T-cell (primary cell): ENCODE data around the gene NACAD. TPM values are rescaled to one million over a fixed set of nuclear protein-coding genes. Genes with fewer than 3 reads are reported as not detected.

ENCODE experiments used
- ATAC-seq, 4 experiments: fragments of 200-7000 bp in 3 of 4; fragments of 150-1000 bp in 1 of 4; cut with Tn5 transposase; replicated peaks in 1 of 4; 1 replicate in 3 of 4; 2 replicates in 1 of 4; pipeline ENCODE4 v1.10.0; 2021; ENCODE audit warnings: moderate library complexity in 3 of 4, mild to moderate bottlenecking in 2 of 4, moderate number of reproducible peaks in 1 of 4
- CTCF ChIA-PET, 2 donors: fragments of 300-600 bp; sonication (Branson Sonifier 250); formaldehyde crosslinking; loops; one replicate each; lab custom pipeline; 2022; ENCODE audit warnings: antibody characterized with exemption in 2 of 2; lab: Charles Lee
- POLR2A ChIA-PET, 2 donors: fragments of 300-600 bp; sonication (Branson Sonifier 250); formaldehyde crosslinking; loops; one replicate each; lab custom pipeline; 2022; ENCODE audit warnings: antibody characterized with exemption in 2 of 2; lab: Charles Lee
- DNase-seq, 35 experiments: peaks; one replicate each; pipeline versions ENCODE4 v3.0.0 to v3.0.0-alpha.2; 2013 to 2023
- H3K27ac ChIP-seq: one replicate; pipeline ENCODE4 v1.5.1; 2013; ENCODE audit warnings: low read length
- H3K27me3 ChIP-seq, 2 experiments: replicated peaks in 1 of 2; 1 replicate in 1 of 2; 2 replicates in 1 of 2; pipeline versions ENCODE4 v1.6.1 to v1.7.0; 2013; ENCODE audit warnings: low read length in 1 of 2, mixed read lengths in 1 of 2; ENCODE audit not compliant: control insufficient read depth in 2 of 2, insufficient read depth in 2 of 2; ENCODE audit errors: extremely low read depth in 1 of 2
- H3K36me3 ChIP-seq, 2 donors: 1 replicate in 1 of 2; 2 replicates in 1 of 2; pipeline versions ENCODE4 v1.6.1 to v1.7.0; 2013; ENCODE audit warnings: low read length in 1 of 2; ENCODE audit not compliant: control insufficient read depth in 2 of 2, insufficient read depth in 1 of 2; ENCODE audit errors: extremely low read depth in 1 of 2
- H3K4me1 ChIP-seq, 2 experiments: 1 replicate in 1 of 2; 2 replicates in 1 of 2; pipeline versions ENCODE4 v1.6.1 to v1.7.0; 2013; ENCODE audit warnings: low read length in 2 of 2, mixed read lengths in 1 of 2; ENCODE audit not compliant: insufficient read depth in 2 of 2, control insufficient read depth in 1 of 2; ENCODE audit errors: extremely low read depth in 1 of 2
- H3K4me3 ChIP-seq, 2 donors: 1 replicate in 1 of 2; 2 replicates in 1 of 2; pipeline versions ENCODE4 v1.5.1 to v1.7.0; 2013; ENCODE audit warnings: mild to moderate bottlenecking in 2 of 2, low read length in 1 of 2, moderate library complexity in 1 of 2; ENCODE audit not compliant: control insufficient read depth in 1 of 2; ENCODE audit errors: extremely low read depth in 1 of 2
- H3K9me3 ChIP-seq: 2 replicates; pipeline ENCODE4 v1.7.0; 2013
- H3K27ac Mint-ChIP-seq, 2 donors: one replicate each; pipeline ENCODE4 v1.8.0; 2020 to 2021; ENCODE audit warnings: mild to moderate bottlenecking in 2 of 2, mixed read lengths in 2 of 2
- H3K27me3 Mint-ChIP-seq, 2 donors: one replicate each; pipeline ENCODE4 v1.8.0; 2021 to 2022; ENCODE audit warnings: mixed read lengths in 2 of 2
- H3K36me3 Mint-ChIP-seq: one replicate; pipeline ENCODE4 v1.8.0; 2021; ENCODE audit warnings: mixed read lengths
- H3K4me1 Mint-ChIP-seq, 3 donors: one replicate each; pipeline ENCODE4 v1.8.0; 2020 to 2022; ENCODE audit warnings: mixed read lengths in 3 of 3, mild to moderate bottlenecking in 1 of 3
- H3K4me3 Mint-ChIP-seq, 3 donors: one replicate each; pipeline ENCODE4 v1.8.0; 2020 to 2022; ENCODE audit warnings: mild to moderate bottlenecking in 3 of 3, mixed read lengths in 3 of 3, moderate library complexity in 3 of 3
- H3K9me3 Mint-ChIP-seq, 3 donors: one replicate each; pipeline ENCODE4 v1.8.0; 2020 to 2022; ENCODE audit warnings: mixed read lengths in 3 of 3
- WGBS: methylation state at CpG from one replicate; pipeline ENCODE4 v1.1.5; 2013; ENCODE audit warnings: missing lambda C conversion rate; ENCODE audit not compliant: insufficient coverage; 5-methylcytosine and 5-hydroxymethylcytosine counted together
- total RNA-seq, 35 experiments: library from RNA in 6 of 35; stranded (reverse) in 6 of 35; fragments of 120-200 nt in 1 of 35; gene quantifications; one replicate each; pipeline versions ENCODE4 v1.2.1 to v1.2.4 and lab custom pipeline; 2013 to 2026

NACAD gene
- total RNA-seq (1 to 10 TPM in 1 of 5 donors, under 1 TPM in 4; 0.10 to 1.6 (median 0.20) TPM), total RNA-seq (lab: John Stamatoyannopoulos, UW) (0 to 1.0 (median 0.10) reads per million in 29 experiments)
- total RNA-seq (2013): 0.26 TPM

DNA sequence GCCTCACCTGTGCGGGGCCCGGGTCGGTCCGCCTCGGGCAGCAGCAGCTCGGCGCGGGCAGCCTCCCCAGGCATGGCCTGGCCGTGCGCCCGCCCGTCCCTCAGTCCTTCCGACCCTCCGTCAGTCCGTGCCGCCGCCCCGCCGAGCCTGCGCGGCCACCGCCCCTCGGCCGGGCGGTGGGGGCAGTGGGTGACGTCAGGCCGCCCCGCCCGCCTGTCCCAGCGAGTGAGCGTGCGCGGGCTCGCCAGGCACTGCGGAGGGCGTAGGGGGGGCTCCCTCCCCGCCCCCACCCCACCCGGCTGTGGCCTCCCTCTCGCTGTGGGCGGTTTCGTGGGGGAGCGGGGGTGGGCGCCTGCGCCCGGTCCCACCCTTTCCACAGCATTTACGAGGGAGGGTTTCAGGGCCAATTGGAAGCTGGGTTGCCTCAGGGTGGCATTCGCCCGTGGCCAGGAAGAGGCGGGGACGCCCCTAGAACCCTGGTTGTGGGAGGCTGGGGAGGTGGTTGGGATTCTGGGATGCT lies at the start of gene NACAD:
Gene NACAD (minus strand): TSS at position 149 of the 520 bp plus-strand sequence. CDS start 75 bp downstream, at position 74.
- ATAC-seq (peak; percentile 56 to 67 (median 60)), DNase-seq (peak in 5 of 35 experiments; percentile 10 to 45 (median 25))
- Mint-ChIP-seq H3K4me3 (peak within 1 kb of the TSS; percentile 57 to 69 (median 65)), H3K27me3 (peaks cover 0 to 12% of the 10 kb centered on the region in 2 donors), H3K9me3 (peaks cover 0 to 4% (median 2%) of the 10 kb centered on the region in 3 donors), H3K27ac (no peak within 1 kb of the TSS), H3K4me1 (peaks cover 8 to 11% (median 9%) of the 10 kb centered on the region in 3 donors), H3K36me3 (no peaks in the 10 kb centered on the region)
- ChIA-PET POLR2A (interaction anchor here in 1 of 2 donors (0.7 kb wide), 1 partner anchor 116 kb away, joined by 3 read pairs; no protein-coding TSS in a partner anchor), CTCF (no interaction called here)
- Histone ChIP-seq H3K9me3 (no peaks in the 10 kb centered on the region), H3K27me3 (peaks cover 2 to 25% of the 10 kb centered on the region in 2 experiments), H3K4me1 (peaks cover 0 to 18% of the 10 kb centered on the region in 2 experiments), H3K27ac (no peak within 1 kb of the TSS), H3K36me3 (no peaks in the 10 kb centered on the region), H3K4me3 (peak within 1 kb of the TSS; percentile 46 to 60)
- under 1% methylated on average over 25 of the region's 50 CpGs for WGBS

DNA sequence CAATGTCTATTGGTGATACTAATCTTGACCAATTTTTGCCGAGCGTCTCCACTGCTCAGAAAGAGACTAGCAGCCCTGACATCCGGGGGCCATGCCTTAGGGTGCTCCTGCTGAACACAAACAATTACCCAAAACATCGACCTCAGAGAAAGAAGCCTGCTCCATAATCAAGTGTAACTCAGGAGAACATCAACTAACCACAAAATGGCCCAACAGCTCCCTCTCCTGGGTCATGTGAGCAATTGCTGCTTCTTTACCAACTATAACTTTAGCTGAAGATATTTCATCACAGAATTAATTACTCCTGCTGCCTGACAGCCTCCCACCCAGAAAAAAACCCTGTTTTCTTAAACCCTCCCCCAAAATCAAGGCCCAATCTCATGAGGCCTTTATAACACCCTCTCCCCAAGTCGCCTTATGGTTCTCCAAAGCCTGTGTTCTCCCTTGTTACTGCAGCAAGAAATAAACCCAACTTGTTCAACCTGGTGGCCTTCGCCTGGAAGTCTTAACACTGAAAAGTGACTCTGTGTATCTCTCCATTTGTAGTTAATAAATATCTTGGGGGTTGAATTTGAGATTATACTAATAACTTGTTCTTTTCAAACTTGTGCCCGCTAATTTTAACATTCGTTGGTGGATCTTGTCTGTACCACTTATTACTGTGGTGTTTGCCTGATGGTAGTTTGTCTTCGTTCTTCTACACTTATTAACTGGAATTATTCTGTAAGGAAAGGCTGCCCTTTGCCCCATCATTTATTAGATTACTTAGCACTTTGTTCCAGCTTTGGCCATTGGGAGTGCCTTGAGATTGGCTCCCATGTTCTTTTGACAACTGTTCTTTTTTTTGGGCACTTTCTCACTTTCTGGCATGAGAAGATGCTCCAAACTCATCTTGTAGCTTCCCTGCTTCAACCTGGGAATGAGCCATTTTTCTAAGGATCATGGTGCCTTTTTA lies 47.6 kb upstream of the NACAD start:
- Histone ChIP-seq H3K36me3 (no peaks in the 10 kb centered on the region), H3K4me3 (no peak overlapping the region), H3K4me1 (peaks cover 0 to 9% of the 10 kb centered on the region in 2 experiments), H3K27ac (no peak overlapping the region), H3K27me3 (peaks cover 0 to 4% of the 10 kb centered on the region in 2 experiments), H3K9me3 (no peaks in the 10 kb centered on the region)
- ATAC-seq (peak; percentile 80 to 90 (median 84)), DNase-seq (peak; percentile 30 to 92 (median 59))
- H3K4me3 Mint-ChIP-seq: no peak overlapping the region
- 24% methylated on average over 3 of the region's 9 CpGs for WGBS
- peaks cover 5 to 9% (median 7%) of the 10 kb centered on the region in 3 donors for H3K4me1 Mint-ChIP-seq
- ChIA-PET CTCF (interaction anchor here (0.6 to 5.8 kb wide), 22 partner anchors 19 to 548 kb away, joined by 3 to 72 read pairs (median 4); partner anchors contain the start of genes OGDH (in 1 of the 2) and TBRG4 (in 1 of the 2)), POLR2A (interaction anchor here in 1 of 2 donors (0.6 to 0.7 kb wide), 2 partner anchors 14 to 163 kb away, joined by 3 to 6 read pairs; no protein-coding TSS in a partner anchor)
- H3K27ac Mint-ChIP-seq: peak overlapping the region in 1 of 2 donors; percentile 16
- H3K9me3 Mint-ChIP-seq: no peaks in the 10 kb centered on the region
- peaks cover 0 to 4% of the 10 kb centered on the region in 2 donors for H3K27me3 Mint-ChIP-seq
- no peaks in the 10 kb centered on the region for H3K36me3 Mint-ChIP-seq

DNA sequence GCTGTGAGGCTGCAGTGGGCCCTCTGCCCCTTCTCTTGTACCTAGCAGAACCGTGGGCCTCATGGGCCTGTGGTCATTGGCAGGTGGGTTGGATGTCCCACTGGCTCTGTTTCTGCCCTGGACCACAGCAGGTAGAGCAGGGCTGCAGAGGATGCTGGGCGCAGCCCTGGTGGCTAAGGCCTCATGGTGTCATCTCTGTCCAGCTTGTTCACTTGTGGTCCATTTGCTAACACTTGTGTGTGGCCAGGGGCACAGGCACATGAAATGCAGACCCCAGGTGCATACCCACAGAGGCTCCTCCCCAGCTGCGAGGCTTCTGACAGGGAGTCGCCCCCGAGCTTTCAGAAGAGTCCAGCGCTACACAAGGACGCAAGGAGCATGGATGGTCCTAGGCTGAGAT lies 45.1 kb upstream of the NACAD start:
- H3K27me3 Mint-ChIP-seq: no peaks in the 10 kb centered on the region
- Histone ChIP-seq H3K4me3 (no peak overlapping the region), H3K27ac (no peak overlapping the region), H3K9me3 (no peaks in the 10 kb centered on the region), H3K36me3 (no peaks in the 10 kb centered on the region), H3K27me3 (peaks cover 0 to 6% of the 10 kb centered on the region in 2 experiments), H3K4me1 (peaks cover 0 to 9% of the 10 kb centered on the region in 2 experiments)
- no peak for ATAC-seq
- no peaks in the 10 kb centered on the region for H3K9me3 Mint-ChIP-seq
- H3K36me3 Mint-ChIP-seq: no peaks in the 10 kb centered on the region
- H3K27ac Mint-ChIP-seq: no peak overlapping the region
- 96% methylated on average over 7 of the region's 7 CpGs for WGBS
- DNase-seq: no peak
- H3K4me3 Mint-ChIP-seq: no peak overlapping the region
- CTCF ChIA-PET: interaction anchor here (1.1 to 5.8 kb wide), 4 partner anchors 8 to 160 kb away, joined by 3 to 72 read pairs (median 38); no protein-coding TSS in a partner anchor
- H3K4me1 Mint-ChIP-seq: peaks cover 5 to 9% (median 7%) of the 10 kb centered on the region in 3 donors
- POLR2A ChIA-PET: interaction anchor here in 1 of 2 donors (1.0 kb wide), 1 partner anchor 159 kb away, joined by 4 read pairs; no protein-coding TSS in a partner anchor

DNA sequence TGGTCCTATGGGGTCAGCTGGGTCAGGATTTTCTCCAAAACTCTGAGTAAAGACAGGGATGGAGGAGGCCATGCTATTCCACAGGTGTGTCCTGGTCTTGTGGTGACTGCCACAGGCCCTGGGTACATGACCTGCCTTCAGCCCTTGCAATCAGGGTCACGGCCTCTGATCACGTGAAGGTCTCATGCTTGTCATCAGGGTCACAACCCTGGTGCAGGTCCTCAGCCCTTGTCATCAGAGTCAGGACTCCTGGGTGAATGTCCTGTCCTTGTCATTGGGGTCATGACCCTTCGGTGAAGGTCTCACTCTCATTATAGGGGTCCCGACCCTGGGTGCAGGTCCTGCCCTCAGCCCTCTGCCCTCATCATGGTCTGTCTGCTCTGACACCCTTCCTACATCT lies 44.6 kb upstream of the NACAD start:
- no peaks in the 10 kb centered on the region for H3K36me3 ChIP-seq
- POLR2A ChIA-PET: interaction anchor here in 1 of 2 donors (1.0 kb wide), 1 partner anchor 159 kb away, joined by 4 read pairs; no protein-coding TSS in a partner anchor
- peaks cover 0 to 6% of the 10 kb centered on the region in 2 experiments for H3K27me3 ChIP-seq
- ATAC-seq: no peak
- H3K4me3 ChIP-seq: no peak overlapping the region
- CTCF ChIA-PET: interaction anchor here (0.5 to 5.8 kb wide), 4 partner anchors 8 to 160 kb away, joined by 3 to 70 read pairs (median 5); no protein-coding TSS in a partner anchor
- no peak overlapping the region for H3K27ac Mint-ChIP-seq
- peaks cover 0 to 9% of the 10 kb centered on the region in 2 experiments for H3K4me1 ChIP-seq
- no peaks in the 10 kb centered on the region for H3K36me3 Mint-ChIP-seq
- H3K9me3 Mint-ChIP-seq: no peaks in the 10 kb centered on the region
- whole genome bisulfite sequencing: 95% methylated on average over 4 of the region's 4 CpGs
- no peak overlapping the region for H3K27ac ChIP-seq
- no peaks in the 10 kb centered on the region for H3K27me3 Mint-ChIP-seq
- no peaks in the 10 kb centered on the region for H3K9me3 ChIP-seq
- H3K4me1 Mint-ChIP-seq: peaks cover 5 to 9% (median 7%) of the 10 kb centered on the region in 3 donors
- no peak overlapping the region for H3K4me3 Mint-ChIP-seq
- DNase-seq: no peak

DNA sequence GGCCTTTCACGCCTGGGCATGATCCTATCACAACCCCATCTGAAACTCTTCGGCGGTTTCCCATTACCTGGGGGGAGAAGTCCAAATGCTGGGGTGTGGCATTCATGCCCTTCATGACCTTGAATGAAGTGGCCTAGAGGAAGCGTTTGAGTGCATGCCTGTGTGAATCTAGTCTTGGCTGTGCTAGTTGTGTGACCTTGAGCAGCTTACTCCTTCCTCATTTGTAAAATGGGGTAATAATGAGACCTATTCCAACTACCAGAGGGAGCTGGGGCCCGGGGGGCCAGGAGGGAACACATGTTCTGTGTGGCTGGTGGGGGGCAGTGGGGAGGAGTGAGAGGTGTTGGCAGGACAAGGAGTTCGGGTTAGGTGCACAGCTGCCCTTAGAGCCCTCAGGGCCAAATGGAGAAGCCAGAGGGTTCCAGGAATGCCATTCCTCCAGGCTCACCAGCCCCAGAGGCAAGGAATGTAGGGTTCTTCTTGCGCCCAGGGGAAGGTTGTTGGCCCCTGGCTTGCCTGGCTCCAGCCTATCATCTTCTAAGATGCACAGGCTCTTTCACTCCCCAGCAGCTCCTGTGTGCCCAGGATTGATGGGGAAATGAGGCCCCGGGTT lies 44.0 kb upstream of the NACAD start:
- H3K4me1 Mint-ChIP-seq: peaks cover 5 to 9% (median 7%) of the 10 kb centered on the region in 3 donors
- no peak for DNase-seq
- Histone ChIP-seq H3K4me1 (peaks cover 0 to 9% of the 10 kb centered on the region in 2 experiments), H3K36me3 (no peaks in the 10 kb centered on the region), H3K27me3 (peaks cover 0 to 6% of the 10 kb centered on the region in 2 experiments), H3K9me3 (no peaks in the 10 kb centered on the region), H3K27ac (no peak overlapping the region), H3K4me3 (no peak overlapping the region)
- no peaks in the 10 kb centered on the region for H3K9me3 Mint-ChIP-seq
- ATAC-seq: no peak
- CTCF ChIA-PET: interaction anchor here (1.5 to 5.8 kb wide), 2 partner anchors 159 kb away, joined by 7 to 70 read pairs; no protein-coding TSS in a partner anchor
- H3K27me3 Mint-ChIP-seq: no peaks in the 10 kb centered on the region
- H3K36me3 Mint-ChIP-seq: no peaks in the 10 kb centered on the region
- no peak overlapping the region for H3K27ac Mint-ChIP-seq
- no peak overlapping the region for H3K4me3 Mint-ChIP-seq
- 93% methylated on average over 2 of the region's 8 CpGs for WGBS
- POLR2A ChIA-PET: interaction anchor here in 1 of 2 donors (1.0 kb wide), 1 partner anchor 158 kb away, joined by 4 read pairs; no protein-coding TSS in a partner anchor
